Neural cell (in vitro differentiated cells): ENCODE measurements around the gene PROK1. TPM values are rescaled to one million over a fixed set of nuclear protein-coding genes. Genes with fewer than 3 reads are reported as not detected.

Source experiments
- H2AFZ ChIP-seq: fragments of 200-600, 300-800 bp; sonication (generic), shearing (Covaris generic); 2 replicates; pipeline ENCODE4 v1.6.0; 2014; ENCODE audit warnings: low read depth, mild to moderate bottlenecking, antibody characterized with exemption, low read length, moderate library complexity
- H3F3A ChIP-seq: fragments of 200-600 bp; shearing (Covaris generic); 2 replicates; pipeline ENCODE4 v1.6.1; 2016; ENCODE audit warnings: mild to moderate bottlenecking, moderate library complexity, mixed read lengths, antibody characterized with exemption, low read length; ENCODE audit not compliant: insufficient read depth, poor library complexity, severe bottlenecking
- H3K27ac ChIP-seq: fragments of 200-600, 300-800 bp; sonication (generic), shearing (Covaris generic); 2 replicates; pipeline ENCODE4 v1.5.1; 2014; ENCODE audit warnings: mild to moderate bottlenecking, low read length, moderate library complexity
- H3K27me3 ChIP-seq: fragments of 300-800, 200-600 bp; sonication (generic), shearing (Covaris generic); 2 replicates; pipeline ENCODE4 v1.6.0; 2014; ENCODE audit warnings: mild to moderate bottlenecking, low read depth, low read length, moderate library complexity; ENCODE audit not compliant: insufficient read depth
- H3K36me3 ChIP-seq: fragments of 300-800, 200-600 bp; sonication (generic), shearing (Covaris generic); 2 replicates; pipeline ENCODE4 v1.5.1; 2014; ENCODE audit warnings: mild to moderate bottlenecking, antibody characterized with exemption, low read length, moderate library complexity; ENCODE audit not compliant: insufficient read depth
- H3K4me2 ChIP-seq: fragments of 300-800, 200-600 bp; sonication (generic), shearing (Covaris generic); 2 replicates; pipeline ENCODE4 v1.6.0; 2014; ENCODE audit warnings: mild to moderate bottlenecking, low read length
- H3K4me3 ChIP-seq: fragments of 300-800, 200-600 bp; sonication (generic), shearing (Covaris generic); 2 replicates; pipeline ENCODE4 v1.5.1; 2014; ENCODE audit warnings: mild to moderate bottlenecking, low read length, moderate library complexity
- H3K79me2 ChIP-seq: fragments of 200-600 bp; shearing (Covaris generic); replicated peaks from 2 replicates; pipeline ENCODE4 v1.6.0; 2014; ENCODE audit warnings: mild to moderate bottlenecking, low read length, moderate library complexity; ENCODE audit not compliant: insufficient read depth
- H3K9ac ChIP-seq: fragments of 300-800, 200-600 bp; sonication (generic), shearing (Covaris generic); 2 replicates; pipeline ENCODE4 v1.6.1; 2016; ENCODE audit warnings: mild to moderate bottlenecking, low read length, mixed read lengths
- H3K9me2 ChIP-seq: fragments of 200-600 bp; shearing (Covaris generic); 2 replicates; pipeline ENCODE4 v1.6.1; 2016; ENCODE audit warnings: mild to moderate bottlenecking, low read length, mixed read lengths; ENCODE audit not compliant: insufficient read depth
- H3K9me3 ChIP-seq: fragments of 200-600, 300-800 bp; sonication (generic), shearing (Covaris generic); 2 replicates; pipeline ENCODE4 v1.6.1; 2016; ENCODE audit warnings: mild to moderate bottlenecking, mixed run types, low read length, moderate library complexity, mixed read lengths
- H4K20me1 ChIP-seq: fragments of 200-600 bp; shearing (Covaris generic); 2 replicates; pipeline ENCODE4 v1.6.1; 2016; ENCODE audit warnings: mild to moderate bottlenecking, mixed run types; ENCODE audit not compliant: insufficient read depth
- EP300 ChIP-seq: fragments of 450-650 bp; conservative IDR thresholded peaks from 2 replicates; pipeline ENCODE4 v1.6.1; 2014; ENCODE audit warnings: antibody characterized with exemption, mild to moderate bottlenecking, moderate library complexity; ENCODE audit not compliant: poor library complexity, severe bottlenecking
- EZH2 ChIP-seq: fragments of 200-600, 300-800 bp; shearing (Covaris generic), sonication (generic); IDR thresholded peaks from 2 replicates; pipeline ENCODE4 v1.6.1; 2014; ENCODE audit warnings: antibody characterized with exemption, low read length, borderline replicate concordance, mild to moderate bottlenecking; ENCODE audit not compliant: insufficient read depth, poor library complexity, severe bottlenecking
- MXI1 ChIP-seq: fragments of 450-650 bp; conservative IDR thresholded peaks from 2 replicates; pipeline ENCODE4 v1.6.1; 2014; ENCODE audit warnings: antibody characterized with exemption, mild to moderate bottlenecking; ENCODE audit not compliant: poor library complexity, severe bottlenecking
- POLR2AphosphoS5 ChIP-seq: IDR thresholded peaks from 2 replicates; pipeline ENCODE4 v1.6.1; 2012
- RAD21 ChIP-seq: fragments of 450-650 bp; conservative IDR thresholded peaks from 2 replicates; pipeline ENCODE4 v1.6.1; 2014; ENCODE audit warnings: antibody characterized with exemption, mild to moderate bottlenecking, moderate library complexity
- SMC3 ChIP-seq: fragments of 450-650 bp; conservative IDR thresholded peaks from 2 replicates; pipeline ENCODE4 v1.6.1; 2014; ENCODE audit warnings: antibody characterized with exemption, mild to moderate bottlenecking, moderate library complexity; ENCODE audit not compliant: poor library complexity
- TAF1 ChIP-seq: IDR thresholded peaks from 2 replicates; pipeline ENCODE4 v1.6.1; 2012; ENCODE audit warnings: low read depth
- polyA minus RNA-seq: library from RNA; depleted of rRNA, polyadenylated mRNA; stranded (reverse); fragments of >200 nt; gene quantifications from 2 replicates; pipeline ENCODE4 v1.2.3, GENCODE V29; 2014
- polyA plus RNA-seq: library from polyadenylated mRNA; depleted of rRNA; stranded (reverse); fragments of >200 nt; gene quantifications from 2 replicates; pipeline ENCODE4 v1.2.3, GENCODE V29; 2014
- TF ChIP-seq, protein P1 (sequence below): IDR thresholded peaks from 2 replicates; pipeline ENCODE4 v1.6.1; 2012; ENCODE audit warnings: borderline replicate concordance
- TF ChIP-seq, protein P2 (sequence below): fragments of 450-650 bp; IDR thresholded peaks from 2 replicates; pipeline ENCODE4 v1.5.1; 2014; ENCODE audit warnings: antibody characterized with exemption, mild to moderate bottlenecking, moderate library complexity; ENCODE audit not compliant: poor library complexity, severe bottlenecking

Gene PROK1, protein sequence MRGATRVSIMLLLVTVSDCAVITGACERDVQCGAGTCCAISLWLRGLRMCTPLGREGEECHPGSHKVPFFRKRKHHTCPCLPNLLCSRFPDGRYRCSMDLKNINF
- polyA plus RNA-seq: 0.54 and 1.5 TPM in 2 replicates
- not detected in 2 replicates for polyA minus RNA-seq

DNA sequence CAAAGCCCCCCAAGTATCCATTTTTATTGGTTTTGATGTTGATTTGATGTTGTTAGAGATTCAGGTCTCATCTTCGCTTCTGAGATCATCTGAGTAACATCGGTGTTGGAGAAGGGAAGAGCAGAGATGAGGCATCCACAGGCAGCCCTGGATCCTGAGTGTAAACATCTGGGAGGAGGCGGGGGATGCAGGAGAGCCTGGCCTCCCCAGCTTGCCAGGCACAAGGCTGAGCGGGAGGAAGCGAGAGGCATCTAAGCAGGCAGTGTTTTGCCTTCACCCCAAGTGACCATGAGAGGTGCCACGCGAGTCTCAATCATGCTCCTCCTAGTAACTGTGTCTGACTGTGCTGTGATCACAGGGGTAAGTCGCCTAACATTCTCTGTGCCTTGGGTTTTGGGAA is at the start of gene PROK1:
TSS of gene PROK1 (plus strand) at position 221 of the 400 bp plus-strand sequence. CDS start at position 289, 68 bp downstream.
- no peak within 1 kb of the TSS for H3K4me3 ChIP-seq
- H3K27ac ChIP-seq: no peak within 1 kb of the TSS
- no peaks in the 10 kb centered on the region for H4K20me1 ChIP-seq
- no peak within 1 kb of the TSS for H2AFZ ChIP-seq
- H3K4me2 ChIP-seq: no peak within 1 kb of the TSS
- H3K36me3 ChIP-seq: no peaks in the 10 kb centered on the region
- TF ChIP-seq RAD21: no peak
- TF ChIP-seq SMC3: no peak
- no peak for TF ChIP-seq TAF1
- TF ChIP-seq EZH2: no peak
- TF ChIP-seq EP300: no peak
- no peak for TF ChIP-seq MXI1
- TF ChIP-seq POLR2AphosphoS5: no peak
- TF ChIP-seq, protein P1, sequence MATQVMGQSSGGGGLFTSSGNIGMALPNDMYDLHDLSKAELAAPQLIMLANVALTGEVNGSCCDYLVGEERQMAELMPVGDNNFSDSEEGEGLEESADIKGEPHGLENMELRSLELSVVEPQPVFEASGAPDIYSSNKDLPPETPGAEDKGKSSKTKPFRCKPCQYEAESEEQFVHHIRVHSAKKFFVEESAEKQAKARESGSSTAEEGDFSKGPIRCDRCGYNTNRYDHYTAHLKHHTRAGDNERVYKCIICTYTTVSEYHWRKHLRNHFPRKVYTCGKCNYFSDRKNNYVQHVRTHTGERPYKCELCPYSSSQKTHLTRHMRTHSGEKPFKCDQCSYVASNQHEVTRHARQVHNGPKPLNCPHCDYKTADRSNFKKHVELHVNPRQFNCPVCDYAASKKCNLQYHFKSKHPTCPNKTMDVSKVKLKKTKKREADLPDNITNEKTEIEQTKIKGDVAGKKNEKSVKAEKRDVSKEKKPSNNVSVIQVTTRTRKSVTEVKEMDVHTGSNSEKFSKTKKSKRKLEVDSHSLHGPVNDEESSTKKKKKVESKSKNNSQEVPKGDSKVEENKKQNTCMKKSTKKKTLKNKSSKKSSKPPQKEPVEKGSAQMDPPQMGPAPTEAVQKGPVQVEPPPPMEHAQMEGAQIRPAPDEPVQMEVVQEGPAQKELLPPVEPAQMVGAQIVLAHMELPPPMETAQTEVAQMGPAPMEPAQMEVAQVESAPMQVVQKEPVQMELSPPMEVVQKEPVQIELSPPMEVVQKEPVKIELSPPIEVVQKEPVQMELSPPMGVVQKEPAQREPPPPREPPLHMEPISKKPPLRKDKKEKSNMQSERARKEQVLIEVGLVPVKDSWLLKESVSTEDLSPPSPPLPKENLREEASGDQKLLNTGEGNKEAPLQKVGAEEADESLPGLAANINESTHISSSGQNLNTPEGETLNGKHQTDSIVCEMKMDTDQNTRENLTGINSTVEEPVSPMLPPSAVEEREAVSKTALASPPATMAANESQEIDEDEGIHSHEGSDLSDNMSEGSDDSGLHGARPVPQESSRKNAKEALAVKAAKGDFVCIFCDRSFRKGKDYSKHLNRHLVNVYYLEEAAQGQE: no peak
- TF ChIP-seq, protein P2, sequence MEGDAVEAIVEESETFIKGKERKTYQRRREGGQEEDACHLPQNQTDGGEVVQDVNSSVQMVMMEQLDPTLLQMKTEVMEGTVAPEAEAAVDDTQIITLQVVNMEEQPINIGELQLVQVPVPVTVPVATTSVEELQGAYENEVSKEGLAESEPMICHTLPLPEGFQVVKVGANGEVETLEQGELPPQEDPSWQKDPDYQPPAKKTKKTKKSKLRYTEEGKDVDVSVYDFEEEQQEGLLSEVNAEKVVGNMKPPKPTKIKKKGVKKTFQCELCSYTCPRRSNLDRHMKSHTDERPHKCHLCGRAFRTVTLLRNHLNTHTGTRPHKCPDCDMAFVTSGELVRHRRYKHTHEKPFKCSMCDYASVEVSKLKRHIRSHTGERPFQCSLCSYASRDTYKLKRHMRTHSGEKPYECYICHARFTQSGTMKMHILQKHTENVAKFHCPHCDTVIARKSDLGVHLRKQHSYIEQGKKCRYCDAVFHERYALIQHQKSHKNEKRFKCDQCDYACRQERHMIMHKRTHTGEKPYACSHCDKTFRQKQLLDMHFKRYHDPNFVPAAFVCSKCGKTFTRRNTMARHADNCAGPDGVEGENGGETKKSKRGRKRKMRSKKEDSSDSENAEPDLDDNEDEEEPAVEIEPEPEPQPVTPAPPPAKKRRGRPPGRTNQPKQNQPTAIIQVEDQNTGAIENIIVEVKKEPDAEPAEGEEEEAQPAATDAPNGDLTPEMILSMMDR: no peak
- H3K9ac ChIP-seq: no peak within 1 kb of the TSS
- H3K27me3 ChIP-seq: no peaks in the 10 kb centered on the region
- no peaks in the 10 kb centered on the region for H3K79me2 ChIP-seq
- H3K9me3 ChIP-seq: no peaks in the 10 kb centered on the region
- no peaks in the 10 kb centered on the region for H3K9me2 ChIP-seq
- H3F3A ChIP-seq: no peaks in the 10 kb centered on the region

DNA sequence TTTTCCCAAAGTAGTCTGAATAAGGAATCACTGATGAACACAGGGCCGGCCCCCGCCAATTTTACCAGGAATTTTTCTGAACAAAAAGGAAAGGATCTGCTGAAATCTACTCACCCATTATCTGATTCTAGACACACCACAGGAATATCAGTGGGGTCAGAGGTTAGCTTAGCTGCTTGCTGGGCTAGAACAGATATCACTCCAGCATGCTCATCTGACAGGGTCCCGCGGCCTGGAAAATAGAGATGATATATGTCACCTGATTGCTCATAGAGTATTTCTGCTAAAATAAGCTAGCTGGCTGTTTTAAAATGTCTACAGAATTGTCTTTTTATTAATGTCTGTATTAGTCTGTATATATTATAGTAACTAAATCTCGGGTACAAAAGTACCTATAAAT is 47.1 kb upstream of the PROK1 start:
- Histone ChIP-seq H3K4me2 (no peak overlapping the region), H3K27ac (no peak overlapping the region), H3K9me3 (no peaks in the 10 kb centered on the region), H3K4me3 (no peak overlapping the region), H2AFZ (no peak overlapping the region), H3K9ac (no peak overlapping the region), H3K36me3 (no peaks in the 10 kb centered on the region), H3K9me2 (no peaks in the 10 kb centered on the region), H3K27me3 (no peaks in the 10 kb centered on the region), H3K79me2 (peaks cover 13% of the 10 kb centered on the region), H3F3A (no peaks in the 10 kb centered on the region), H4K20me1 (no peaks in the 10 kb centered on the region)
- TF ChIP-seq TAF1 (no peak), MXI1 (no peak), RAD21 (no peak), EZH2 (no peak), SMC3 (no peak), EP300 (no peak), POLR2AphosphoS5 (no peak)
- TF ChIP-seq, protein P1: no peak
- TF ChIP-seq, protein P2: no peak
